SHP77 (cell line): ENCODE data around the gene C13orf46.
"Not testable (repeated sequence)": the region's sequence is repeated elsewhere in the genome, so short reads cannot be mapped to it uniquely, and the experiment has no call there.

Source experiments
- DNase-seq, 2 experiments: peaks; one replicate each; lab custom pipeline; 2025; lab: John Stamatoyannopoulos, UW

Gene C13orf46

GRCh38 chr13:113991676-113992179 lies 17.9 kb upstream of the C13orf46 start:
- no peak for DNase-seq

- no peak for DNase-seq
Observed at GRCh38 chr13:113991191-113991669, 17.4 kb upstream of the C13orf46 start.

- DNase-seq = no peak
Observed at GRCh38 chr13:113990321-113990837, 16.5 kb upstream of the C13orf46 start.

- DNase-seq = no peak
Observed at GRCh38 chr13:113989585-113990300, 15.9 kb upstream of the C13orf46 start.

GRCh38 chr13:113988859-113989258 lies 15.0 kb upstream of the C13orf46 start:
- DNase-seq = not testable (repeated sequence)

- no peak for DNase-seq
Observed at GRCh38 chr13:113982296-113982661, 8.4 kb upstream of the C13orf46 start.

GRCh38 chr13:113981611-113982295 lies 7.9 kb upstream of the C13orf46 start:
- DNase-seq = no peak

GRCh38 chr13:113981194-113981605 lies 7.3 kb upstream of the C13orf46 start:
- DNase-seq = peak; percentile 97 to 99

- no peak for DNase-seq
Observed at GRCh38 chr13:113980489-113981064, 6.7 kb upstream of the C13orf46 start.

- DNase-seq = no peak
Observed at GRCh38 chr13:113979791-113980471, 6.1 kb upstream of the C13orf46 start.

- peak; percentile 61 to 75 for DNase-seq
Observed at GRCh38 chr13:113978741-113979481, 5.0 kb upstream of the C13orf46 start.

- DNase-seq = no peak
Observed at GRCh38 chr13:113977976-113978375, 4.1 kb upstream of the C13orf46 start.

- DNase-seq = no peak
Observed at GRCh38 chr13:113976711-113977684, 3.1 kb upstream of the C13orf46 start.

GRCh38 chr13:113975416-113975815 lies 1.5 kb upstream of the C13orf46 start:
- no peak for DNase-seq

- DNase-seq = no peak
Observed at GRCh38 chr13:113974304-113975281, 717 bp upstream of the C13orf46 start.

- no peak for DNase-seq
Observed at GRCh38 chr13:113972451-113973217, 1.2 kb downstream of the C13orf46 start.

- DNase-seq = no peak
Observed at GRCh38 chr13:113971471-113972231, 2.2 kb downstream of the C13orf46 start.
